Activated B cell treated with CpG ODN at 0.5 μM for 24 hours (primary cell): ENCODE results near the gene ZNF664. TPM values are rescaled to one million over a fixed set of nuclear protein-coding genes. Genes with fewer than 3 reads are reported as not detected.

Source experiments
- ATAC-seq: fragments of 200-7000 bp; cut with Tn5 transposase; one replicate; pipeline ENCODE4 v1.10.0; 2021; ENCODE audit warnings: low read depth, mild to moderate bottlenecking, moderate library complexity
- CTCF ChIA-PET: fragments of 350-600 bp; sonication (Branson Sonifier 250); formaldehyde crosslinking; loops from one replicate; lab custom pipeline; 2021; ENCODE audit warnings: antibody characterized with exemption; lab: Charles Lee
- POLR2A ChIA-PET: fragments of 350-600 bp; sonication (Branson Sonifier 250); formaldehyde crosslinking; loops from one replicate; lab custom pipeline; 2021; ENCODE audit warnings: antibody characterized with exemption; lab: Charles Lee
- DNase-seq: peaks from one replicate; pipeline ENCODE4 v3.0.0; 2022
- H3K27ac Mint-ChIP-seq: one replicate; pipeline ENCODE4 v1.8.0; 2020; ENCODE audit warnings: mixed read lengths
- H3K27me3 Mint-ChIP-seq: one replicate; pipeline ENCODE4 v1.8.0; 2021; ENCODE audit warnings: mixed read lengths
- H3K36me3 Mint-ChIP-seq: one replicate; pipeline ENCODE4 v1.8.0; 2021; ENCODE audit warnings: low read depth, mixed read lengths
- H3K4me1 Mint-ChIP-seq: one replicate; pipeline ENCODE4 v1.8.0; 2021; ENCODE audit warnings: mixed read lengths
- H3K4me3 Mint-ChIP-seq: one replicate; pipeline ENCODE4 v1.8.0; 2020; ENCODE audit warnings: mild to moderate bottlenecking, mixed read lengths
- H3K9me3 Mint-ChIP-seq: one replicate; pipeline ENCODE4 v1.8.0; 2020; ENCODE audit warnings: mixed read lengths
- intact Hi-C: fragments of 100-400 bp; cut with micrococcal nuclease; formaldehyde crosslinking; loops from one replicate; pipeline ENCODE4 v1.15.1; 2024
- total RNA-seq: library from RNA; stranded (reverse); gene quantifications from 2 replicates; pipeline ENCODE4 v1.2.3, GENCODE V29; 2022
- TF ChIP-seq, protein P1 (sequence below): fragments of 200-600 bp; IDR thresholded peaks from one replicate; pipeline ENCODE4 v1.8.0; 2022; ENCODE audit warnings: antibody characterized with exemption, mild to moderate bottlenecking

The ZNF664 gene
- total RNA-seq, 1 donor from 2014 or later: 40.7 TPM

- no peaks in the 10 kb centered on the region for H3K27me3 Mint-ChIP-seq
- CTCF ChIA-PET: no interaction called here
Observed at GRCh38 chr12:123942238-123942653, 30.8 kb upstream of the ZNF664 start.

GRCh38 chr12:123942911-123943648 is 29.9 kb upstream of the ZNF664 start:
- TF ChIP-seq, protein P1, sequence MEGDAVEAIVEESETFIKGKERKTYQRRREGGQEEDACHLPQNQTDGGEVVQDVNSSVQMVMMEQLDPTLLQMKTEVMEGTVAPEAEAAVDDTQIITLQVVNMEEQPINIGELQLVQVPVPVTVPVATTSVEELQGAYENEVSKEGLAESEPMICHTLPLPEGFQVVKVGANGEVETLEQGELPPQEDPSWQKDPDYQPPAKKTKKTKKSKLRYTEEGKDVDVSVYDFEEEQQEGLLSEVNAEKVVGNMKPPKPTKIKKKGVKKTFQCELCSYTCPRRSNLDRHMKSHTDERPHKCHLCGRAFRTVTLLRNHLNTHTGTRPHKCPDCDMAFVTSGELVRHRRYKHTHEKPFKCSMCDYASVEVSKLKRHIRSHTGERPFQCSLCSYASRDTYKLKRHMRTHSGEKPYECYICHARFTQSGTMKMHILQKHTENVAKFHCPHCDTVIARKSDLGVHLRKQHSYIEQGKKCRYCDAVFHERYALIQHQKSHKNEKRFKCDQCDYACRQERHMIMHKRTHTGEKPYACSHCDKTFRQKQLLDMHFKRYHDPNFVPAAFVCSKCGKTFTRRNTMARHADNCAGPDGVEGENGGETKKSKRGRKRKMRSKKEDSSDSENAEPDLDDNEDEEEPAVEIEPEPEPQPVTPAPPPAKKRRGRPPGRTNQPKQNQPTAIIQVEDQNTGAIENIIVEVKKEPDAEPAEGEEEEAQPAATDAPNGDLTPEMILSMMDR: no peak
- intact Hi-C loops: no loop called here
- POLR2A ChIA-PET: no interaction called here
- H3K9me3 Mint-ChIP-seq: no peaks in the 10 kb centered on the region
- peaks cover 11% of the 10 kb centered on the region for H3K4me1 Mint-ChIP-seq
- no peak overlapping the region for H3K27ac Mint-ChIP-seq
- H3K4me3 Mint-ChIP-seq: no peak overlapping the region
- CTCF ChIA-PET: no interaction called here
- DNase-seq (no peak), ATAC-seq (no peak)
- H3K36me3 Mint-ChIP-seq: peaks cover 50% of the 10 kb centered on the region
- no peaks in the 10 kb centered on the region for H3K27me3 Mint-ChIP-seq

More at GRCh38 chr12:123942238-123942653, 30.8 kb upstream of the ZNF664 start:
- no peak overlapping the region for H3K4me3 Mint-ChIP-seq
- peaks cover 52% of the 10 kb centered on the region for H3K36me3 Mint-ChIP-seq
- ATAC-seq (no peak), DNase-seq (no peak)
- H3K4me1 Mint-ChIP-seq: peaks cover 19% of the 10 kb centered on the region
- POLR2A ChIA-PET: no interaction called here
- no peak overlapping the region for H3K27ac Mint-ChIP-seq
- intact Hi-C loops: no loop called here
- TF ChIP-seq, protein P1: no peak
- no peaks in the 10 kb centered on the region for H3K9me3 Mint-ChIP-seq

GRCh38 chr12:123943816-123944215 is 29.2 kb upstream of the ZNF664 start:
- no peaks in the 10 kb centered on the region for H3K27me3 Mint-ChIP-seq
- TF ChIP-seq, protein P1: no peak
- peaks cover 4% of the 10 kb centered on the region for H3K4me1 Mint-ChIP-seq
- H3K27ac Mint-ChIP-seq: no peak overlapping the region
- ATAC-seq (no peak), DNase-seq (no peak)
- CTCF ChIA-PET: no interaction called here
- no peaks in the 10 kb centered on the region for H3K9me3 Mint-ChIP-seq
- no peak overlapping the region for H3K4me3 Mint-ChIP-seq
- H3K36me3 Mint-ChIP-seq: peaks cover 55% of the 10 kb centered on the region
- POLR2A ChIA-PET: no interaction called here
- intact Hi-C loops: no loop called here

DNA sequence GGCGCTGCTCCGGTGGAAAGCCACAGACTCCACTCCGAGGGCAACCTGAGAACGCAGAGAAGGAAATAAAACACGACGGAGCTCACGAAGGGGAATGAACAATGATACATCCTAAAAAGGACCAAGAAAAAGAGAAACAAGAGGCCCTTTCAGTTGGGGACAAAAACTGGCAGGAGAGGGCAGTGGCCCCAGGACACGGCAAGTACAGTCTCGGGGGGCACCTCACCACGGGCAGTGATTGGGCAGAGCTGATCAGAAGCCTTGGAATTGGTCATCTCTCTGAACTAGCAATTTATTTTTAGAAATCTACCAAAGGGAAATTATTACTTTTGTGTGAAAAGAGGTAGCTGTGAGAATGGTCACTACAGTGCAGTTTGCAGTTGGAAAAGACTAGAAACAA is 28.3 kb upstream of the ZNF664 start:
- TF ChIP-seq, protein P1: no peak
- ChIA-PET POLR2A (no interaction called here), CTCF (no interaction called here)
- H3K4me1 Mint-ChIP-seq: no peaks in the 10 kb centered on the region
- peaks cover 56% of the 10 kb centered on the region for H3K36me3 Mint-ChIP-seq
- H3K4me3 Mint-ChIP-seq: no peak overlapping the region
- no peak for ATAC-seq
- H3K9me3 Mint-ChIP-seq: no peaks in the 10 kb centered on the region
- H3K27me3 Mint-ChIP-seq: no peaks in the 10 kb centered on the region
- no peak for DNase-seq
- intact Hi-C loops: no loop called here
- H3K27ac Mint-ChIP-seq: no peak overlapping the region

GRCh38 chr12:123945287-123946151 is 27.5 kb upstream of the ZNF664 start:
- H3K9me3 Mint-ChIP-seq: no peaks in the 10 kb centered on the region
- peaks cover 54% of the 10 kb centered on the region for H3K36me3 Mint-ChIP-seq
- no peak overlapping the region for H3K27ac Mint-ChIP-seq
- ATAC-seq (no peak), DNase-seq (no peak)
- no peaks in the 10 kb centered on the region for H3K4me1 Mint-ChIP-seq
- no peaks in the 10 kb centered on the region for H3K27me3 Mint-ChIP-seq
- CTCF ChIA-PET: no interaction called here
- intact Hi-C loops: no loop called here
- no peak overlapping the region for H3K4me3 Mint-ChIP-seq
- POLR2A ChIA-PET: no interaction called here
- TF ChIP-seq, protein P1: no peak
